Keratinocyte (primary cell): Measurements from ENCODE around the gene BACH1. TPM values are rescaled to one million over a fixed set of nuclear protein-coding genes. Genes with fewer than 3 reads are reported as not detected.

ENCODE experiments used
- DNase-seq: peaks from one replicate; pipeline ENCODE4 v3.0.0-alpha.2; 2011; ENCODE audit warnings: low read depth, missing footprints, low spot score
- FAIRE-seq: peaks from 2 replicates; lab custom pipeline; 2011; peaks lifted over from hg19 to GRCh38; lab: Jason Lieb, UNC
- H2AFZ ChIP-seq: 2 replicates; pipeline ENCODE4 v1.6.0; 2012; ENCODE audit warnings: low read length, control low read depth, inconsistent platforms; ENCODE audit not compliant: control insufficient read depth
- H3K27ac ChIP-seq: 2 replicates; pipeline ENCODE4 v1.5.1; 2011; ENCODE audit warnings: low read length; ENCODE audit not compliant: control insufficient read depth, insufficient read depth
- H3K27me3 ChIP-seq: 3 replicates; pipeline ENCODE4 v1.6.0; 2011; ENCODE audit warnings: low read length; ENCODE audit not compliant: control insufficient read depth, insufficient read depth; ENCODE audit errors: extremely low read depth
- H3K36me3 ChIP-seq, 2 experiments: 2 replicates in 1 of 2; 3 replicates in 1 of 2; pipeline ENCODE4 v1.5.1; 2011; ENCODE audit warnings: low read length in 2 of 2, mild to moderate bottlenecking in 1 of 2; ENCODE audit not compliant: control insufficient read depth in 2 of 2, insufficient read depth in 2 of 2; ENCODE audit errors: extremely low read depth in 1 of 2
- H3K4me1 ChIP-seq: 3 replicates; pipeline ENCODE4 v1.5.1; 2011; ENCODE audit warnings: low read length; ENCODE audit not compliant: control insufficient read depth, insufficient read depth; ENCODE audit errors: extremely low read depth
- H3K4me2 ChIP-seq: 3 replicates; pipeline ENCODE4 v1.6.0; 2011; ENCODE audit warnings: low read depth, low read length; ENCODE audit not compliant: control insufficient read depth, insufficient read depth; ENCODE audit errors: extremely low read depth
- H3K4me3 ChIP-seq, 3 experiments: fragments of 200-600 bp in 1 of 3; sonication (generic) in 1 of 3; 2 replicates in 2 of 3; 3 replicates in 1 of 3; pipeline ENCODE4 v1.5.1; 2011 to 2016; ENCODE audit warnings: low read length in 3 of 3, mild to moderate bottlenecking in 3 of 3, control low read depth in 2 of 3, inconsistent platforms in 1 of 3, low read depth in 1 of 3, mixed read lengths in 1 of 3, mixed run types in 1 of 3, moderate library complexity in 1 of 3; ENCODE audit not compliant: control insufficient read depth in 2 of 3, insufficient read depth in 2 of 3; ENCODE audit errors: extremely low read depth in 1 of 3
- H3K79me2 ChIP-seq: 2 replicates; pipeline ENCODE4 v1.6.0; 2012; ENCODE audit warnings: low read length; ENCODE audit not compliant: control insufficient read depth, insufficient read depth
- H3K9ac ChIP-seq: 3 replicates; pipeline ENCODE4 v1.6.0; 2011; ENCODE audit warnings: low read length; ENCODE audit not compliant: control insufficient read depth, insufficient read depth; ENCODE audit errors: extremely low read depth
- H3K9me1 ChIP-seq: 3 replicates; pipeline ENCODE4 v1.6.0; 2011; ENCODE audit warnings: low read length; ENCODE audit not compliant: control insufficient read depth, insufficient read depth; ENCODE audit errors: extremely low read depth
- H3K9me3 ChIP-seq: 2 replicates; pipeline ENCODE4 v1.5.1; 2012; ENCODE audit warnings: low read depth, low read length; ENCODE audit not compliant: control insufficient read depth
- H4K20me1 ChIP-seq: 3 replicates; pipeline ENCODE4 v1.6.0; 2011; ENCODE audit warnings: low read length; ENCODE audit not compliant: control insufficient read depth, insufficient read depth; ENCODE audit errors: extremely low read depth
- CTCF ChIP-seq, 3 experiments: IDR thresholded peaks in 1 of 3; conservative IDR thresholded peaks in 1 of 3; optimal IDR thresholded peaks in 1 of 3; 2 replicates in 2 of 3; 3 replicates in 1 of 3; pipeline versions ENCODE3 to v1.5.1; 2011; ENCODE audit warnings: low read length in 3 of 3, mild to moderate bottlenecking in 3 of 3, moderate library complexity in 2 of 3, control low read depth in 1 of 3, inconsistent platforms in 1 of 3; ENCODE audit not compliant: insufficient read depth in 2 of 3; ENCODE audit errors: extremely low read depth in 1 of 3
- EZH2 ChIP-seq: IDR thresholded peaks from one replicate; pipeline ENCODE4 v1.6.1; 2012; ENCODE audit warnings: inconsistent platforms, mild to moderate bottlenecking, low read length, moderate library complexity
- dilution Hi-C: fragments of 300-500 bp; cut with MboI; formaldehyde crosslinking; loops from one replicate; pipeline ENCODE4 v1.7.0; 2020; ENCODE audit warnings: low sequenced_read_pairs; ENCODE audit not compliant: extremely low pct_ligation_motif_present
- polyA plus RNA-seq, 5 experiments: library from polyadenylated mRNA; depleted of rRNA in 3 of 5; stranded (reverse) in 3 of 5; stranded (forward) in 1 of 5; unstranded in 1 of 5; fragments of >200 nt; gene quantifications; 1 replicate in 1 of 5; 2 replicates in 3 of 5; 3 replicates in 1 of 5; pipeline versions ENCODE4 v1.2.1 to v1.2.3, GENCODE V29; 2011 to 2012; ENCODE audit warnings: missing spikeins in 2 of 5, low read depth in 1 of 5, low replicate concordance in 1 of 5

BACH1 gene
- polyA plus RNA-seq, 1 donor (not counting 4 experiments of a cell fraction or from before 2014, with no cell fraction given), result 33.1 TPM

GRCh38 chr21:29394051-29394450, 95.3 kb downstream of the BACH1 start:
- H4K20me1 ChIP-seq, result no peaks in the 10 kb centered on the region
- H3K9me1 ChIP-seq, result no peaks in the 10 kb centered on the region
- H3K4me3 ChIP-seq, result no peak overlapping the region
- peaks cover 0 to 2% of the 10 kb centered on the region in 2 experiments for H3K36me3 ChIP-seq
- no peaks in the 10 kb centered on the region for H3K9me3 ChIP-seq
- no peaks in the 10 kb centered on the region for H3K4me1 ChIP-seq
- no peaks in the 10 kb centered on the region for H3K79me2 ChIP-seq
- no peak overlapping the region for H3K27ac ChIP-seq
- dilution Hi-C loops, result no loop called here
- H2AFZ ChIP-seq, result no peak overlapping the region
- TF ChIP-seq CTCF (optimal IDR thresholded peaks at IDR 0.05 in 1 of 3, IDR thresholded peaks at IDR 0.05 in 1 of 3, conservative IDR thresholded peaks at IDR 0.05 in 1 of 3; ENCODE audit: extremely low read depth in 1 of 3, insufficient read depth in 2 of 3, low read length in 3 of 3) (no peak), EZH2 (no peak)
- DNase-seq, result no peak
- no peak overlapping the region for H3K9ac ChIP-seq
- H3K27me3 ChIP-seq, result no peaks in the 10 kb centered on the region
- H3K4me2 ChIP-seq, result no peak overlapping the region
- no peak for FAIRE-seq

Other genes starting within 250 kb of the BACH1 start
- 150 to 281 TPM (median 199 TPM) in 3 replicates for gene CCT8, start 225.3 kb upstream of the BACH1 start, polyA plus RNA-seq
- gene MAP3K7CL, start 168.3 kb upstream of the BACH1 start, polyA plus RNA-seq, result 13.7 to 17.3 TPM (median 16.5 TPM) in 3 replicates